GM19395 (cell line): ENCODE measurements around the gene GEMIN2.
"Not testable (repeated sequence)": the region's sequence is repeated elsewhere in the genome, so short reads cannot be mapped to it uniquely, and the experiment has no call there.

Experiments used
- ATAC-seq: cut with Tn5 transposase; IDR thresholded peaks from one replicate; pipeline ENCODE4 v1.9.1; 2021; ENCODE audit warnings: mild to moderate bottlenecking, moderate library complexity; ENCODE audit not compliant: unreplicated experiment

GEMIN2 gene

GRCh38 chr14:39109893-39110715 lies 4.0 kb upstream of the GEMIN2 start:
- no peak for ATAC-seq

- no peak for ATAC-seq
Observed at GRCh38 chr14:39113685-39114072, 444 bp upstream of the GEMIN2 start.

- ATAC-seq = no peak
Observed at GRCh38 chr14:39122330-39123138, 8.4 kb downstream of the GEMIN2 start.

GRCh38 chr14:39137835-39138234 lies 23.7 kb downstream of the GEMIN2 start:
- ATAC-seq = not testable (repeated sequence)

GRCh38 chr14:39138440-39138839 lies 24.3 kb downstream of the GEMIN2 start:
- no peak for ATAC-seq

GRCh38 chr14:39140170-39140569 lies 26.0 kb downstream of the GEMIN2 start:
- no peak for ATAC-seq

- not testable (repeated sequence) for ATAC-seq
Observed at GRCh38 chr14:39141623-39142022, 27.5 kb downstream of the GEMIN2 start.

- not testable (repeated sequence) for ATAC-seq
Observed at GRCh38 chr14:39143226-39143625, 29.1 kb downstream of the GEMIN2 start.

- no peak for ATAC-seq
Observed at GRCh38 chr14:39145266-39145966, 31.3 kb downstream of the GEMIN2 start.

GRCh38 chr14:39154594-39155189 lies 40.6 kb downstream of the GEMIN2 start:
- ATAC-seq = no peak

- ATAC-seq = no peak
Observed at GRCh38 chr14:39157491-39157890, 43.4 kb downstream of the GEMIN2 start.

GRCh38 chr14:39158222-39158858 lies 44.2 kb downstream of the GEMIN2 start:
- ATAC-seq = no peak

GRCh38 chr14:39160494-39160893 lies 46.4 kb downstream of the GEMIN2 start:
- ATAC-seq = no peak

GRCh38 chr14:39167797-39168320 lies 53.7 kb downstream of the GEMIN2 start:
- not testable (repeated sequence) for ATAC-seq

GRCh38 chr14:39168591-39168990 lies 54.5 kb downstream of the GEMIN2 start:
- no peak for ATAC-seq

GRCh38 chr14:39169541-39169900 lies 55.4 kb downstream of the GEMIN2 start:
- peak; percentile 7 for ATAC-seq

GRCh38 chr14:39173198-39173597 lies 59.1 kb downstream of the GEMIN2 start:
- ATAC-seq = no peak

GRCh38 chr14:39174560-39175444 lies 60.7 kb downstream of the GEMIN2 start, which contains the start of gene PNN:
Gene PNN, plus strand, starts transcription at chr14:39175254. Its CDS starts 26 bp downstream, at chr14:39175280.
- ATAC-seq = peak; percentile 91
